ENCODE data around the gene RAD51B. TPM values are rescaled to one million over a fixed set of nuclear protein-coding genes. Genes with fewer than 3 reads are reported as not detected.

Gene RAD51B
- total RNA-seq, 4 donors from 2014 or later: 5.0 to 31.8 (median 20.6) TPM

DNA sequence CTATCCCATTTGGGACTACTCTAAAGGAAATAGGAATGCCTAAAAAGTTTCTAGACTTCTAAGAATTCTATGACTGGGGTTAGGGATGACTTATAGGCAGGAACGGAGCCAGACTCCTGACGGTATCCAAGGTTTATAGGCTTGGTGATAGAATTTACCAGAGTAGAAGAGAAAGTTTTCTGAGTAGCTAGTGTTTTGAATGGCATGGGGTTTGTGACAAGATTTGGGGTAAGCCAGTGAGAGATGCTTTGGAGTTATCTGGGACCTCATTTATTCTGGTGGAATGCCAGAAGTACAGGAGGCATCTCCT, 444.6 kb downstream of the RAD51B start:
- no peak for TF ChIP-seq POLR2A (IDR thresholded peaks at IDR 0.05)
- TF ChIP-seq, protein P1, sequence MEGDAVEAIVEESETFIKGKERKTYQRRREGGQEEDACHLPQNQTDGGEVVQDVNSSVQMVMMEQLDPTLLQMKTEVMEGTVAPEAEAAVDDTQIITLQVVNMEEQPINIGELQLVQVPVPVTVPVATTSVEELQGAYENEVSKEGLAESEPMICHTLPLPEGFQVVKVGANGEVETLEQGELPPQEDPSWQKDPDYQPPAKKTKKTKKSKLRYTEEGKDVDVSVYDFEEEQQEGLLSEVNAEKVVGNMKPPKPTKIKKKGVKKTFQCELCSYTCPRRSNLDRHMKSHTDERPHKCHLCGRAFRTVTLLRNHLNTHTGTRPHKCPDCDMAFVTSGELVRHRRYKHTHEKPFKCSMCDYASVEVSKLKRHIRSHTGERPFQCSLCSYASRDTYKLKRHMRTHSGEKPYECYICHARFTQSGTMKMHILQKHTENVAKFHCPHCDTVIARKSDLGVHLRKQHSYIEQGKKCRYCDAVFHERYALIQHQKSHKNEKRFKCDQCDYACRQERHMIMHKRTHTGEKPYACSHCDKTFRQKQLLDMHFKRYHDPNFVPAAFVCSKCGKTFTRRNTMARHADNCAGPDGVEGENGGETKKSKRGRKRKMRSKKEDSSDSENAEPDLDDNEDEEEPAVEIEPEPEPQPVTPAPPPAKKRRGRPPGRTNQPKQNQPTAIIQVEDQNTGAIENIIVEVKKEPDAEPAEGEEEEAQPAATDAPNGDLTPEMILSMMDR (IDR thresholded peaks at IDR 0.05): no peak
- TF ChIP-seq EP300 (IDR thresholded peaks at IDR 0.05; ENCODE audit: low read depth): no peak
- no peak for TF ChIP-seq POLR2AphosphoS5 (IDR thresholded peaks at IDR 0.05)
- 50 to 58% methylated on average over 1 to 2 of the region's 2 CpGs for WGBS, 2 donors (ENCODE audit: low coverage in 1 of 2)
- Histone ChIP-seq H3K36me3 (no peaks in the 10 kb centered on the region), H3K4me3 (no peak overlapping the region), H3K9me3 (no peaks in the 10 kb centered on the region), H3K27ac (peak overlapping the region in 1 of 4 donors; percentile 18), H3K27me3 (no peaks in the 10 kb centered on the region), H3K4me1 (peaks cover 15 to 32% (median 19%) of the 10 kb centered on the region in 4 donors)
- DNase-seq: no peak
- intact Hi-C loops (cut with DNase I; ENCODE audit: low total_unique reads) (no loop called here), in situ Hi-C loops (cut with MboI; ENCODE audit: low pct_ligation_motif_present in 1 of 4, low pct_unique_long_range_greater_than_20kb in 1 of 4, low sequenced_read_pairs in 3 of 4) (no loop called here)

DNA sequence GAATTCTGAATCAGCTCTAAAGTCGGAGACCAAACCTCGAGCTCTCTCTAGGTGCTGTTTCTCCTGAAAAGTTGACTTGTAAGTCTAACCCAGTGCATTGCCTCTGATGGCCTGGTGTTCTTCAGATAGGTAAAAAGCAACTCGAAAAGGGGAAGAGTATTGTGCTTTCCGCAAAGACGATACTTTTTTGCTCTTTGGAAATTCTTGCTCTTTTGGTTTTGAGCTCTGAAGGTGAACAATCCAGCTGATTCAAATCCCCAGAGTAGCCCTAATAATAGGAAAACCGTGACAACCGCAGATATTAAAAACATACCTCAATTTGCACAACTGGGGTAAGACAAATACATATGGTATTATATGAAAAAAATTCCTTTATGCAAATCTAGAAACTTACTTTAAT, 447.4 kb downstream of the RAD51B start:
- Histone ChIP-seq H3K9me3 (no peaks in the 10 kb centered on the region), H3K36me3 (no peaks in the 10 kb centered on the region), H3K27ac (peak overlapping the region; percentile 64 to 78 (median 68)), H3K4me1 (peaks cover 16 to 57% (median 40%) of the 10 kb centered on the region in 4 donors), H3K27me3 (no peaks in the 10 kb centered on the region), H3K4me3 (no peak overlapping the region)
- no peak for DNase-seq
- intact Hi-C loops (cut with DNase I; ENCODE audit: low total_unique reads) (no loop called here), in situ Hi-C loops (cut with MboI; ENCODE audit: low pct_ligation_motif_present in 1 of 4, low pct_unique_long_range_greater_than_20kb in 1 of 4, low sequenced_read_pairs in 3 of 4) (no loop called here)
- TF ChIP-seq POLR2A (IDR thresholded peaks at IDR 0.05): no peak
- TF ChIP-seq, protein P1 (IDR thresholded peaks at IDR 0.05): no peak
- TF ChIP-seq POLR2AphosphoS5 (IDR thresholded peaks at IDR 0.05): no peak
- no peak for TF ChIP-seq EP300 (IDR thresholded peaks at IDR 0.05; ENCODE audit: low read depth)
- WGBS, 2 donors (ENCODE audit: low coverage in 1 of 2): 80 to 89% methylated on average over 7 of the region's 7 CpGs

DNA sequence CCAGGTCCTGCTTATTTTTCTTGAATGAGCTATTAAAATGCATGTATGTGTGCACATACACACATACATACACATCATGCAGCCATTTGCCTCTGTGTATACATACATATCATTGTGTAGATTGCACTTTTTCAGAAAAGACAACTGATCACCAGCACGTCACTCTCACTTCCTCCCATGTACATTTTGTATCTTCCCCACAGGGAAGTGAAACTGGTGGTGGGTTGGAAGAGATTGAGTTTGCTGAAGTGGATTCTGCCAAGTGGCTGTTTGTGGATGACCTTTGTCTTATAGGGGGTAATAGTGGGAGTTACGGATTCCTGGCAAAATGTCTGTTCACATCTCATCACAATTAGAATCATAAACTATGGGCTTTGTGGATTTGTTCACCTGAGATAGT, 448.6 kb downstream of the RAD51B start:
- H3K9me3 ChIP-seq: no peaks in the 10 kb centered on the region
- 42 to 50% methylated on average over 1 to 2 of the region's 2 CpGs for WGBS, 2 donors (ENCODE audit: low coverage in 1 of 2)
- TF ChIP-seq POLR2A (IDR thresholded peaks at IDR 0.05): no peak
- TF ChIP-seq, protein P1 (IDR thresholded peaks at IDR 0.05): no peak
- intact Hi-C loops (cut with DNase I; ENCODE audit: low total_unique reads) (no loop called here), in situ Hi-C loops (cut with MboI; ENCODE audit: low pct_ligation_motif_present in 1 of 4, low pct_unique_long_range_greater_than_20kb in 1 of 4, low sequenced_read_pairs in 3 of 4) (no loop called here)
- H3K4me3 ChIP-seq: no peak overlapping the region
- DNase-seq: no peak
- peak overlapping the region; percentile 64 to 78 (median 68) for H3K27ac ChIP-seq
- H3K27me3 ChIP-seq: no peaks in the 10 kb centered on the region
- no peaks in the 10 kb centered on the region for H3K36me3 ChIP-seq
- peaks cover 16 to 59% (median 42%) of the 10 kb centered on the region in 4 donors for H3K4me1 ChIP-seq

DNA sequence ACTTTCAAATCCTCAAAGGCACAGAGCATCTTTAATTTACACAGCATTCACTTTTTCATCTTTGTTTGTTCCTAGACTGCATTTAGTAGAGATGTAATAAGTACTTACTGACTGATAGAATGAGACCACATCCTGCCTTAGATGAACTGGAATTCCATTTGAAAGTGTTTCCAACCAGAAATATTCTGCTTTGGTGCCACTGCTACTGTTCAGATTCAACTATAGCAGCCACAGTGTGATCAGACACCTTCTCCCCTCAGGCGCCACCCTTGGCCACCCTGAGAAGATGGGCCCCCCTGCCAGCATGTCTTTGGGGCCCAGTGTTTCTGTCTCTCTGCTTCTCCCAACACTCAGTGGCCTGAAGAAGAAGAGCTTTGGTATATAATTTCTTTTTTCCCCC, 449.1 kb downstream of the RAD51B start:
- WGBS, 2 donors (ENCODE audit: low coverage in 1 of 2): 100% methylated on average over 1 of the region's 1 CpG
- intact Hi-C loops (cut with DNase I; ENCODE audit: low total_unique reads) (no loop called here), in situ Hi-C loops (cut with MboI; ENCODE audit: low pct_ligation_motif_present in 1 of 4, low pct_unique_long_range_greater_than_20kb in 1 of 4, low sequenced_read_pairs in 3 of 4) (no loop called here)
- no peak overlapping the region for H3K4me3 ChIP-seq
- no peak for TF ChIP-seq EP300 (IDR thresholded peaks at IDR 0.05; ENCODE audit: low read depth)
- TF ChIP-seq POLR2AphosphoS5 (IDR thresholded peaks at IDR 0.05): no peak
- TF ChIP-seq, protein P1 (IDR thresholded peaks at IDR 0.05): no peak
- no peak for TF ChIP-seq POLR2A (IDR thresholded peaks at IDR 0.05)
- H3K36me3 ChIP-seq: no peaks in the 10 kb centered on the region
- no peaks in the 10 kb centered on the region for H3K9me3 ChIP-seq
- H3K4me1 ChIP-seq: peaks cover 16 to 57% (median 41%) of the 10 kb centered on the region in 4 donors
- no peak for DNase-seq
- H3K27ac ChIP-seq: peak overlapping the region; percentile 64 to 78 (median 68)
- H3K27me3 ChIP-seq: no peaks in the 10 kb centered on the region
